Lower leg skin (tissue), 4 donors: ENCODE measurements around the gene GAL3ST1. TPM values are rescaled to one million over a fixed set of nuclear protein-coding genes. Genes with fewer than 3 reads are reported as not detected.
A peak's percentile ranks its signal among the peaks of the same experiment; 100 is the strongest.
"Not testable (repeated sequence)": the region's sequence is repeated elsewhere in the genome, so short reads cannot be mapped to it uniquely, and the experiment has no call there.

Experiments
- DNase-seq, 2 donors: peaks; one replicate each; pipeline ENCODE4 v3.0.0-alpha.2; 2019; ENCODE audit warnings: low spot score in 2 of 2
- H3K4me3 ChIP-seq: fragments of 200-600 bp; sonication (generic); 2 replicates; pipeline ENCODE4 v1.5.1; 2017; ENCODE audit warnings: mild to moderate bottlenecking, low read depth; ENCODE audit not compliant: poor library complexity, severe bottlenecking
- CTCF ChIP-seq, 3 donors: fragments of 450-650 bp; IDR thresholded peaks; one replicate each; pipeline ENCODE4 v1.5.1; 2016; ENCODE audit warnings: antibody characterized with exemption in 3 of 3, mild to moderate bottlenecking in 3 of 3, moderate library complexity in 2 of 3
- POLR2A ChIP-seq, 2 donors: fragments of 450-650 bp; IDR thresholded peaks; one replicate each; pipeline ENCODE4 v1.6.1; 2016 to 2017; ENCODE audit warnings: antibody characterized with exemption in 2 of 2, mild to moderate bottlenecking in 1 of 2, moderate library complexity in 1 of 2
- WGBS, 2 donors: methylation state at CpG; one replicate each; pipeline ENCODE4 v1.1.5; 2018; 5-methylcytosine and 5-hydroxymethylcytosine counted together
- intact Hi-C: fragments of 100-400 bp; cut with DNase I; formaldehyde crosslinking; loops from one replicate; pipeline ENCODE4 v1.15.0; 2023; ENCODE audit warnings: low total_unique reads
- total RNA-seq, 4 donors: library from RNA; depleted of rRNA; stranded (reverse); fragments of >200 nt; gene quantifications; one replicate each; pipeline ENCODE4 v1.1.0, GENCODE V29; 2016

The GAL3ST1 gene
- total RNA-seq, result 1 to 10 TPM in 3 of 4 donors, under 1 TPM in 1; 0.61 to 6.4 (median 1.9) TPM

GRCh38 chr22:30574095-30574981 lies at the start of gene GAL3ST1:
TSS of gene GAL3ST1 (minus strand) at chr22:30574665. CDS start at chr22:30557392, 17,273 bp downstream.
- 24 to 28% methylated on average over 34 to 42 of the region's 75 CpGs for WGBS, 2 donors
- DNase-seq, result no peak
- no peak within 1 kb of the TSS for H3K4me3 ChIP-seq
- intact Hi-C loops, result no loop called here
- TF ChIP-seq POLR2A (IDR thresholded peaks at IDR 0.05) (no peak), CTCF (IDR thresholded peaks at IDR 0.05) (no peak)

- intact Hi-C loops, H3K4me3 ChIP-seq, DNase-seq: not testable (repeated sequence)
- WGBS, 2 donors, result 92% methylated on average over 6 of the region's 6 CpGs
These were observed 45.4 kb upstream of the GAL3ST1 start for GRCh38 chr22:30619909-30620308.

- intact Hi-C loops, result no loop called here
- no peak overlapping the region for H3K4me3 ChIP-seq
- TF ChIP-seq POLR2A (IDR thresholded peaks at IDR 0.05) (no peak), CTCF (IDR thresholded peaks at IDR 0.05) (no peak)
- DNase-seq, result no peak
- WGBS, 2 donors, result 91 to 93% methylated on average over 6 of the region's 6 CpGs
These were observed 43.4 kb upstream of the GAL3ST1 start for GRCh38 chr22:30617819-30618218.

DNA sequence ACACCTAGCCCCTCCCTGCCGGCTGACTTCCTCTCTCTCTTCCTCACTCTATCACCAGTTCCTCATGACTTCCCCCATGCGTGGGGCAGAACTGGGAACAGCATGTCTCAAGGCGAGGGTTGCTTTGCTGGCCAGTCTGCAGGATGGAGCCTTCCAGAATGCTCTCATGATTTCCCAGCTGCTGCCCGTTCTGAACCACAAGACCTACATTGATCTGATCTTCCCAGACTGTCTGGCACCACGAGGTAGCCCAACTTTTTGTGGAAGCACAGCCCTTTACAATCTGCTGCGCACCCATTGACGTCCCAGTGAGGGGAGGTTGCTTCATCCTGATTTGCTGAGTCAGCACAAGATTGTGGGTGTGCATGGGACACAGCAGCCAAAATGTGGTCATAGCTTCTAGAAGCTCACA lies 41.1 kb upstream of the GAL3ST1 start:
- no peak overlapping the region for H3K4me3 ChIP-seq
- WGBS, 2 donors, result 83 to 85% methylated on average over 7 of the region's 7 CpGs
- TF ChIP-seq CTCF (IDR thresholded peaks at IDR 0.05), result no peak
- TF ChIP-seq POLR2A (IDR thresholded peaks at IDR 0.05), result no peak
- intact Hi-C loops, result no loop called here
- DNase-seq, result peak in 1 of 2 donors; percentile 31

DNA sequence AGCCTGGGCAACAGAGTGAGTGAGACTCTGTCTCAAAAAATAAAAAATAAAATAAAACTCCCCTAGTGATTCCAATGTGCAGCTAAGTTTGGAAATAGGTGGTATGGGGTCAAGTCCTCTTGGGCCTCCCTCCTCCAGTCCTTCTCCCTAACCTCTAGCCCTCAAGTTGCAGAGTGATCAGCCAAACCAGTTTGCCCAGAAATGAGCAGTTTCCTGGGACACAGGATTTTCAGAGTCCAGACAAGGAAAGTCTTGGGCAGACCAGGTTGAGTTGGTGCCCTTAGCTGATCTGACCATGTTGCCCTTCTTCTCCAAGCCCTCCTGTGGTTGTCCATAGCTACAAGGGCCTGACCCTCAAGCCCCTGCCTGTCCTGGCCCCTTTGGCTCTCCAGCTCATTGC lies 40.4 kb upstream of the GAL3ST1 start:
- DNase-seq, result no peak
- H3K4me3 ChIP-seq, result no peak overlapping the region
- TF ChIP-seq CTCF (IDR thresholded peaks at IDR 0.05), result no peak
- no peak for TF ChIP-seq POLR2A (IDR thresholded peaks at IDR 0.05)
- intact Hi-C loops, result no loop called here

DNA sequence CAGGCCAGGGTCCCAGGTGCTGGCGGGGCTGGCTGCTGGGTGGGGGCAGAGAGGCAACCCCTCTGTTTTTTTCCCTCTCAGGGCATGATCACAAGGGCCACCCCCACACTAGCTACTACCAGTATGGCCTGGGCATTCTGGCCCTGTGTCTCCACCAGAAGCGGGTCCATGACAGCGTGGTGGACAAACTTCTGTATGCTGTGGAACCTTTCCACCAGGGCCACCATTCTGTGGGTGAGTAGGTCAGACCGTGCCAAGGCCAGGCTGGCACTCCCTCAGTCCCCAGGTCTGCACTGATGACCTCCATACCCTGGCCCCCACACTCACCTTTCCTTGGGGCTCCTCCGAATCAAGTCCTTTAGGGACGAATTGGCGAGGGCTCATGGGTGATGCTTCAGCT lies 39.8 kb upstream of the GAL3ST1 start:
- 93 to 97% methylated on average over 7 of the region's 7 CpGs for WGBS, 2 donors
- H3K4me3 ChIP-seq, result no peak overlapping the region
- TF ChIP-seq POLR2A (IDR thresholded peaks at IDR 0.05) (no peak), CTCF (IDR thresholded peaks at IDR 0.05) (no peak)
- intact Hi-C loops, result no loop called here
- no peak for DNase-seq
